Neural cell (in vitro differentiated cells): ENCODE data around the gene CAMK2G. TPM values are rescaled to one million over a fixed set of nuclear protein-coding genes. Genes with fewer than 3 reads are reported as not detected.

Experiments
- H2AFZ ChIP-seq: fragments of 200-600, 300-800 bp; sonication (generic), shearing (Covaris generic); 2 replicates; pipeline ENCODE4 v1.6.0; 2014; ENCODE audit warnings: low read depth, mild to moderate bottlenecking, antibody characterized with exemption, low read length, moderate library complexity
- H3F3A ChIP-seq: fragments of 200-600 bp; shearing (Covaris generic); 2 replicates; pipeline ENCODE4 v1.6.1; 2016; ENCODE audit warnings: mild to moderate bottlenecking, moderate library complexity, mixed read lengths, antibody characterized with exemption, low read length; ENCODE audit not compliant: insufficient read depth, poor library complexity, severe bottlenecking
- H3K27ac ChIP-seq: fragments of 200-600, 300-800 bp; sonication (generic), shearing (Covaris generic); 2 replicates; pipeline ENCODE4 v1.5.1; 2014; ENCODE audit warnings: mild to moderate bottlenecking, low read length, moderate library complexity
- H3K27me3 ChIP-seq: fragments of 300-800, 200-600 bp; sonication (generic), shearing (Covaris generic); 2 replicates; pipeline ENCODE4 v1.6.0; 2014; ENCODE audit warnings: mild to moderate bottlenecking, low read depth, low read length, moderate library complexity; ENCODE audit not compliant: insufficient read depth
- H3K36me3 ChIP-seq: fragments of 300-800, 200-600 bp; sonication (generic), shearing (Covaris generic); 2 replicates; pipeline ENCODE4 v1.5.1; 2014; ENCODE audit warnings: mild to moderate bottlenecking, antibody characterized with exemption, low read length, moderate library complexity; ENCODE audit not compliant: insufficient read depth
- H3K4me2 ChIP-seq: fragments of 300-800, 200-600 bp; sonication (generic), shearing (Covaris generic); 2 replicates; pipeline ENCODE4 v1.6.0; 2014; ENCODE audit warnings: mild to moderate bottlenecking, low read length
- H3K4me3 ChIP-seq: fragments of 300-800, 200-600 bp; sonication (generic), shearing (Covaris generic); 2 replicates; pipeline ENCODE4 v1.5.1; 2014; ENCODE audit warnings: mild to moderate bottlenecking, low read length, moderate library complexity
- H3K79me2 ChIP-seq: fragments of 200-600 bp; shearing (Covaris generic); replicated peaks from 2 replicates; pipeline ENCODE4 v1.6.0; 2014; ENCODE audit warnings: mild to moderate bottlenecking, low read length, moderate library complexity; ENCODE audit not compliant: insufficient read depth
- H3K9ac ChIP-seq: fragments of 300-800, 200-600 bp; sonication (generic), shearing (Covaris generic); 2 replicates; pipeline ENCODE4 v1.6.1; 2016; ENCODE audit warnings: mild to moderate bottlenecking, low read length, mixed read lengths
- H3K9me2 ChIP-seq: fragments of 200-600 bp; shearing (Covaris generic); 2 replicates; pipeline ENCODE4 v1.6.1; 2016; ENCODE audit warnings: mild to moderate bottlenecking, low read length, mixed read lengths; ENCODE audit not compliant: insufficient read depth
- H3K9me3 ChIP-seq: fragments of 200-600, 300-800 bp; sonication (generic), shearing (Covaris generic); 2 replicates; pipeline ENCODE4 v1.6.1; 2016; ENCODE audit warnings: mild to moderate bottlenecking, mixed run types, low read length, moderate library complexity, mixed read lengths
- H4K20me1 ChIP-seq: fragments of 200-600 bp; shearing (Covaris generic); 2 replicates; pipeline ENCODE4 v1.6.1; 2016; ENCODE audit warnings: mild to moderate bottlenecking, mixed run types; ENCODE audit not compliant: insufficient read depth
- EZH2 ChIP-seq: fragments of 200-600, 300-800 bp; shearing (Covaris generic), sonication (generic); IDR thresholded peaks from 2 replicates; pipeline ENCODE4 v1.6.1; 2014; ENCODE audit warnings: antibody characterized with exemption, low read length, borderline replicate concordance, mild to moderate bottlenecking; ENCODE audit not compliant: insufficient read depth, poor library complexity, severe bottlenecking
- MXI1 ChIP-seq: fragments of 450-650 bp; conservative IDR thresholded peaks from 2 replicates; pipeline ENCODE4 v1.6.1; 2014; ENCODE audit warnings: antibody characterized with exemption, mild to moderate bottlenecking; ENCODE audit not compliant: poor library complexity, severe bottlenecking
- POLR2AphosphoS5 ChIP-seq: IDR thresholded peaks from 2 replicates; pipeline ENCODE4 v1.6.1; 2012
- RAD21 ChIP-seq: fragments of 450-650 bp; conservative IDR thresholded peaks from 2 replicates; pipeline ENCODE4 v1.6.1; 2014; ENCODE audit warnings: antibody characterized with exemption, mild to moderate bottlenecking, moderate library complexity
- SMC3 ChIP-seq: fragments of 450-650 bp; conservative IDR thresholded peaks from 2 replicates; pipeline ENCODE4 v1.6.1; 2014; ENCODE audit warnings: antibody characterized with exemption, mild to moderate bottlenecking, moderate library complexity; ENCODE audit not compliant: poor library complexity
- TAF1 ChIP-seq: IDR thresholded peaks from 2 replicates; pipeline ENCODE4 v1.6.1; 2012; ENCODE audit warnings: low read depth
- polyA minus RNA-seq: library from RNA; depleted of rRNA, polyadenylated mRNA; stranded (reverse); fragments of >200 nt; gene quantifications from 2 replicates; pipeline ENCODE4 v1.2.3, GENCODE V29; 2014
- polyA plus RNA-seq: library from polyadenylated mRNA; depleted of rRNA; stranded (reverse); fragments of >200 nt; gene quantifications from 2 replicates; pipeline ENCODE4 v1.2.3, GENCODE V29; 2014
- TF ChIP-seq, protein P1 (sequence below): fragments of 450-650 bp; IDR thresholded peaks from 2 replicates; pipeline ENCODE4 v1.5.1; 2014; ENCODE audit warnings: antibody characterized with exemption, mild to moderate bottlenecking, moderate library complexity; ENCODE audit not compliant: poor library complexity, severe bottlenecking

The CAMK2G gene
- polyA plus RNA-seq (55.4 and 69.8 TPM in 2 replicates), polyA minus RNA-seq (39.9 and 42.3 TPM in 2 replicates)

- Histone ChIP-seq H4K20me1 (no peaks in the 10 kb centered on the region), H3K27ac (no peak within 1 kb of the TSS), H3K9me3 (no peaks in the 10 kb centered on the region), H3K4me3 (peak within 1 kb of the TSS; percentile 76), H3K36me3 (no peaks in the 10 kb centered on the region), H3K9ac (peak within 1 kb of the TSS; percentile 69), H3K9me2 (no peaks in the 10 kb centered on the region), H3K4me2 (peak within 1 kb of the TSS; percentile 51), H2AFZ (peak within 1 kb of the TSS; percentile 45), H3K27me3 (no peaks in the 10 kb centered on the region), H3F3A (no peaks in the 10 kb centered on the region), H3K79me2 (no peaks in the 10 kb centered on the region)
- TF ChIP-seq MXI1 = peak; percentile 52
- TF ChIP-seq EZH2 = no peak
- TF ChIP-seq TAF1 = no peak
- TF ChIP-seq, protein P1, sequence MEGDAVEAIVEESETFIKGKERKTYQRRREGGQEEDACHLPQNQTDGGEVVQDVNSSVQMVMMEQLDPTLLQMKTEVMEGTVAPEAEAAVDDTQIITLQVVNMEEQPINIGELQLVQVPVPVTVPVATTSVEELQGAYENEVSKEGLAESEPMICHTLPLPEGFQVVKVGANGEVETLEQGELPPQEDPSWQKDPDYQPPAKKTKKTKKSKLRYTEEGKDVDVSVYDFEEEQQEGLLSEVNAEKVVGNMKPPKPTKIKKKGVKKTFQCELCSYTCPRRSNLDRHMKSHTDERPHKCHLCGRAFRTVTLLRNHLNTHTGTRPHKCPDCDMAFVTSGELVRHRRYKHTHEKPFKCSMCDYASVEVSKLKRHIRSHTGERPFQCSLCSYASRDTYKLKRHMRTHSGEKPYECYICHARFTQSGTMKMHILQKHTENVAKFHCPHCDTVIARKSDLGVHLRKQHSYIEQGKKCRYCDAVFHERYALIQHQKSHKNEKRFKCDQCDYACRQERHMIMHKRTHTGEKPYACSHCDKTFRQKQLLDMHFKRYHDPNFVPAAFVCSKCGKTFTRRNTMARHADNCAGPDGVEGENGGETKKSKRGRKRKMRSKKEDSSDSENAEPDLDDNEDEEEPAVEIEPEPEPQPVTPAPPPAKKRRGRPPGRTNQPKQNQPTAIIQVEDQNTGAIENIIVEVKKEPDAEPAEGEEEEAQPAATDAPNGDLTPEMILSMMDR = no peak
- peak; percentile 81 for TF ChIP-seq POLR2AphosphoS5
Observed at GRCh38 chr10:73874267-73875138, at the start of gene CAMK2G. CAMK2G (minus strand) TSS chr10:73874555; CDS start chr10:73874461, 94 bp downstream.

DNA sequence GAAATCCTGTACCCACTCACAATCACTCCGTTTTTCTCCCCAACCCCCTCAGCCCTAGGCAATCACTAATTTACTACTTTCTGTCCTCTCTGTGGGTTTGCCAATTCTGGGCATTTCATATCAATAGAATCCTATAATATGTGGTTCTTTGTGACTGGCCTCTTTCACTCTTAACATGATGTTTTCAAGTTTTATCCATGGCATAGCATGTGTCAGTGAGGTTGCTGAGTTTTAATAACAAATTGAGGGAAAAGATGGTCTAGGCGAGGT, 48.4 kb upstream of the CAMK2G start:
- Histone ChIP-seq H4K20me1 (no peaks in the 10 kb centered on the region), H3F3A (no peaks in the 10 kb centered on the region), H3K79me2 (no peaks in the 10 kb centered on the region), H3K27me3 (no peaks in the 10 kb centered on the region), H3K4me3 (no peak overlapping the region), H3K9me3 (no peaks in the 10 kb centered on the region), H3K9me2 (no peaks in the 10 kb centered on the region), H2AFZ (no peak overlapping the region), H3K4me2 (no peak overlapping the region), H3K27ac (no peak overlapping the region), H3K9ac (no peak overlapping the region), H3K36me3 (no peaks in the 10 kb centered on the region)
- no peak for TF ChIP-seq RAD21
- no peak for TF ChIP-seq TAF1
- TF ChIP-seq POLR2AphosphoS5 = no peak
- no peak for TF ChIP-seq EZH2
- no peak for TF ChIP-seq SMC3
- no peak for TF ChIP-seq MXI1
- TF ChIP-seq, protein P1 = no peak
